Muscle of leg (tissue), 11 donors: ENCODE results near the gene HHIPL2. TPM values are rescaled to one million over a fixed set of nuclear protein-coding genes. Genes with fewer than 3 reads are reported as not detected.
A peak's percentile ranks its signal among the peaks of the same experiment; 100 is the strongest.

Experiments
- DNase-seq: peaks from one replicate; pipeline ENCODE4 v3.0.0; 2013
- H3K27ac ChIP-seq: one replicate; pipeline ENCODE4 v1.5.1; 2013; ENCODE audit warnings: mild to moderate bottlenecking, low read length, control low read depth
- H3K27me3 ChIP-seq: one replicate; pipeline ENCODE4 v1.6.1; 2013; ENCODE audit warnings: low read length; ENCODE audit not compliant: control insufficient read depth, insufficient read depth
- H3K36me3 ChIP-seq: one replicate; pipeline ENCODE4 v1.6.1; 2013; ENCODE audit warnings: low read length; ENCODE audit not compliant: control insufficient read depth, insufficient read depth
- H3K4me1 ChIP-seq: one replicate; pipeline ENCODE4 v1.6.1; 2013; ENCODE audit warnings: low read length; ENCODE audit not compliant: control insufficient read depth, insufficient read depth
- H3K4me3 ChIP-seq: one replicate; pipeline ENCODE4 v1.5.1; 2013; ENCODE audit warnings: low read length, control low read depth
- H3K9me3 ChIP-seq: replicated peaks from 2 replicates; pipeline ENCODE4 v1.6.1; 2013; ENCODE audit warnings: low read depth, low read length; ENCODE audit not compliant: control insufficient read depth
- WGBS: methylation state at CpG from one replicate; pipeline ENCODE4 v1.1.5; 2013; ENCODE audit warnings: missing lambda C conversion rate; ENCODE audit not compliant: insufficient coverage; 5-methylcytosine and 5-hydroxymethylcytosine counted together
- polyA plus RNA-seq, 8 donors: library from polyadenylated mRNA; unstranded; fragments of 120-200 nt; gene quantifications; one replicate each; pipeline versions ENCODE4 v1.2.1 to v1.2.3, GENCODE V29; 2013; ENCODE audit warnings: inconsistent platforms in 1 of 8, low replicate concordance in 1 of 8; ENCODE audit not compliant: insufficient read length in 8 of 8, insufficient read depth in 1 of 8
- total RNA-seq: library from RNA; stranded (reverse); fragments of 120-200 nt; gene quantifications from one replicate; pipeline ENCODE4 v1.2.4, GENCODE V29; 2013

HHIPL2 gene
- total and polyA plus RNA-seq, 9 donors = 0.08 to 0.56 (median 0.27) TPM

GRCh38 chr1:222546091-222546490, 1.8 kb downstream of the HHIPL2 start:
- no peak for DNase-seq
- peaks cover 13% of the 10 kb centered on the region for H3K27me3 ChIP-seq
- no peak overlapping the region for H3K4me3 ChIP-seq
- H3K27ac ChIP-seq = no peak overlapping the region
- H3K4me1 ChIP-seq = peaks cover 5% of the 10 kb centered on the region
- WGBS = 51% methylated on average over 5 of the region's 7 CpGs
- no peaks in the 10 kb centered on the region for H3K36me3 ChIP-seq
- no peaks in the 10 kb centered on the region for H3K9me3 ChIP-seq

DNA sequence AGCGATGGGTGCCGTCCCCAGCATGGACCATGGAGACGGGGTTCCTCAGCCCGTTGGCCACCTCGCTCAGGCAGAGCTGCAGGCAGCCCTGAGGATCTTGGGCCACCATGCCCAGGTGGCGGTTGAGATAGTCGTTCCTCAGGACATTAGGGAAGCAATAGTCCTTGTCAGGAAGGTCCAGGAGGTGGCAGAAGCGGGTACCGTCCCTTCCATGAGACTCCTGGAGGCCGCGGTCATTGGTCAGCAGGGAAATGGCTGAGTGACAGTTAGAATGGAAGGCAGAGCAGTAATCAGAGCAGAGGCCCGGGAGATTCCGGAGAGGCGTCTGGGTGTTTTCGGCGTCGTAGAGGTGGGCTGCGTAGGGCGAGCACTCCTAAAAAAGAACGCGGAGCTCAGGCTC, 4.1 kb downstream of the HHIPL2 start:
- no peaks in the 10 kb centered on the region for H3K36me3 ChIP-seq
- peaks cover 5% of the 10 kb centered on the region for H3K4me1 ChIP-seq
- WGBS = 81% methylated on average over 21 of the region's 21 CpGs
- H3K4me3 ChIP-seq = no peak overlapping the region
- no peak overlapping the region for H3K27ac ChIP-seq
- H3K9me3 ChIP-seq = no peaks in the 10 kb centered on the region
- H3K27me3 ChIP-seq = peaks cover 13% of the 10 kb centered on the region
- no peak for DNase-seq

- Histone ChIP-seq H3K27ac (no peak overlapping the region), H3K27me3 (peaks cover 2% of the 10 kb centered on the region), H3K9me3 (no peaks in the 10 kb centered on the region), H3K4me1 (no peaks in the 10 kb centered on the region), H3K4me3 (no peak overlapping the region), H3K36me3 (no peaks in the 10 kb centered on the region)
- WGBS = 33% methylated on average over 1 of the region's 2 CpGs
- no peak for DNase-seq
Measured at GRCh38 chr1:222540598-222540995, 7.3 kb downstream of the HHIPL2 start.

- 81% methylated on average over 11 of the region's 16 CpGs for WGBS
- no peak overlapping the region for H3K4me3 ChIP-seq
- H3K27ac ChIP-seq = no peak overlapping the region
- H3K27me3 ChIP-seq = peaks cover 1% of the 10 kb centered on the region
- no peak for DNase-seq
- H3K36me3 ChIP-seq = no peaks in the 10 kb centered on the region
- H3K4me1 ChIP-seq = no peaks in the 10 kb centered on the region
- no peaks in the 10 kb centered on the region for H3K9me3 ChIP-seq
Measured at GRCh38 chr1:222539951-222540597, 7.8 kb downstream of the HHIPL2 start.

GRCh38 chr1:222535455-222535854, 12.4 kb downstream of the HHIPL2 start:
- Histone ChIP-seq H3K27ac (no peak overlapping the region), H3K9me3 (no peaks in the 10 kb centered on the region), H3K4me1 (no peaks in the 10 kb centered on the region), H3K27me3 (no peaks in the 10 kb centered on the region), H3K4me3 (no peak overlapping the region), H3K36me3 (no peaks in the 10 kb centered on the region)
- 81% methylated on average over 5 of the region's 5 CpGs for WGBS
- DNase-seq = no peak

DNA sequence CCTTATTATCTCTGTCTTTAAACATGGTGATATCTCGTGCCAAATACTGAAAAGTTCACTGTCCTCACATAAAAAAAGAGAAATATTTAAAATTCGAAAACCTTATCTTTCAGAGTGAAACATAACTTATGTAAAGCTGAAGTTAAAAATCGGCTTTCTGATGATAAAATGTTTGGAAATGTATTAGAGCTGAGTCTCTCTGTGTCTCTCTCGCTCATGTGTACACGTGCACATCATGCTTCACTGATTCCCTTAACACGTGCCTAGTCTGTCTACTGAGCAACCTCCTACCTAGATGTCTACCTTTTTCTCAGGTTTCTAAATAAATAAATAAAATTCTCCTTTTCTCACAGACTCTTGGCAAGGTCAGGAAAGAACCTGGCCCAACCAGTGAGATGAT, 17.1 kb downstream of the HHIPL2 start:
- WGBS = 95% methylated on average over 3 of the region's 6 CpGs
- DNase-seq = no peak
- H3K27me3 ChIP-seq = no peaks in the 10 kb centered on the region
- H3K9me3 ChIP-seq = no peaks in the 10 kb centered on the region
- no peaks in the 10 kb centered on the region for H3K4me1 ChIP-seq
- H3K4me3 ChIP-seq = no peak overlapping the region
- H3K27ac ChIP-seq = no peak overlapping the region
- no peaks in the 10 kb centered on the region for H3K36me3 ChIP-seq

DNA sequence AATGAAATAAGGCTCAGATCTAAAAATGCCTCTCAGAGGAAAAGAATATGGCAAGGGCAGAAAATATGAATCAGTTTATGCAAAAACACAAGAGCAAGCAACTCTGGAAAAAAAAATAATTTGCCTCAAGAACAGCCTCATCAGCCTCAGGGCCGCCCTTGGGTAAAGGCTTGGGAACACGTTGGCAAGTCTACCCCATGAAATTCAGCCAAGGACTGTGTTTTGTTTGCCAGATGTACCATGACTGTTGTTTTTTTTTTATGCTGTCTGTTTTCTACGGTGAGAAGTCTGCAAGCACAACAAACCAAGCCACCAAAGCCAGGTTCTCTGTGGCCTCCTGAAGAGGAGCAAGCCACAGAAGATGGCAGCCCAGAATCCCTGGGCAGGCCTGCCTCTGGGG, 18.0 kb downstream of the HHIPL2 start:
- Histone ChIP-seq H3K36me3 (no peaks in the 10 kb centered on the region), H3K9me3 (no peaks in the 10 kb centered on the region), H3K27ac (no peak overlapping the region), H3K27me3 (no peaks in the 10 kb centered on the region), H3K4me3 (no peak overlapping the region), H3K4me1 (no peaks in the 10 kb centered on the region)
- WGBS = no CpG with 5 or more reads among the region's 3 CpGs
- no peak for DNase-seq

DNA sequence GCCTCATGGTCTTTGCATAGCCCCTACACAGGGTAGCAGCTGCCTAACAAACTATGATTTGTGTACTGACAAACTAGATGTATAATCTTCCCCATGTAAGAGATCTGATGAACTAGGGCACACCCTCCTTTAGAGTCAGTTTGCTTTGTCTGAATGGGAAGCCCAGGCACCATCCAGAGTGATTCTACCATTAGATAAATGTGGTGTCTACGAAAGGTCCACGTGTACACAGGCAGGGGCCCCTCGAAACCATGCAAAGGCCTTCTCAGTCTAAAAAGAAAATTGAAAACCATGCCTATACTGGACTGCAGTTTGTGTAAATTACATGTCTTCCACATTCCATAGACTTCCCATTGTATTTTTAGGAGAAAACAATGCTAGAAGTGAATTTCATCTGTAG, 18.7 kb downstream of the HHIPL2 start:
- WGBS = no CpG with 5 or more reads among the region's 3 CpGs
- DNase-seq = no peak
- no peaks in the 10 kb centered on the region for H3K36me3 ChIP-seq

DNA sequence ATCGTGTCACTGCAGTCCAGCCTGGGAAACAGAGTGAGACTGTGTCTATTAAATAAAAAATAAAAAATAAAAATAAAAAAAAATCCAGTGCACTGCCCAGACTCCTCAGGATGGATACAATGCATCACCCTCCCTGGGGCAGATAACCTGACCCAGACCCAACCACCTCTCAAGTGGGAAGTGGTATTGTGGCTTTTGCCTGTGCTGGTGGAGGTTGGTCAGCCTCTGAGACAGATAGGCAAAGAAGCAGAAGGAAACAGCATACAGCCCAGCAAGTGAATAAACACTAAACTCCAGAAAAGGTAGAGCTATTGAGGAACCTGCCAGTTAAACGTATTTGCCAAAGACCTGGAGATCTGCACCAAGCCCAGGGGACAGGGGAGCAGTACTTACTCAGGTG, 22.0 kb downstream of the HHIPL2 start:
- no peak overlapping the region for H3K4me3 ChIP-seq
- no peak overlapping the region for H3K27ac ChIP-seq
- no peaks in the 10 kb centered on the region for H3K36me3 ChIP-seq
- no peaks in the 10 kb centered on the region for H3K9me3 ChIP-seq
- H3K27me3 ChIP-seq = no peaks in the 10 kb centered on the region
- no CpG with 5 or more reads among the region's 2 CpGs for WGBS
- no peaks in the 10 kb centered on the region for H3K4me1 ChIP-seq
- DNase-seq = no peak

More for the DNA sequence above, 18.7 kb downstream of the HHIPL2 start:
- Histone ChIP-seq H3K9me3 (no peaks in the 10 kb centered on the region), H3K4me3 (no peak overlapping the region), H3K27ac (no peak overlapping the region), H3K4me1 (no peaks in the 10 kb centered on the region), H3K27me3 (no peaks in the 10 kb centered on the region)

GRCh38 chr1:222523852-222524251, 24.1 kb downstream of the HHIPL2 start:
- Histone ChIP-seq H3K27me3 (no peaks in the 10 kb centered on the region), H3K9me3 (no peaks in the 10 kb centered on the region), H3K4me1 (no peaks in the 10 kb centered on the region), H3K27ac (no peak overlapping the region), H3K4me3 (no peak overlapping the region), H3K36me3 (no peaks in the 10 kb centered on the region)
- no CpG with 5 or more reads among the region's 3 CpGs for WGBS
- DNase-seq = peak; percentile 55
